Suprapubic skin (tissue), 4 donors: ENCODE measurements around the gene QPCT. TPM values are rescaled to one million over a fixed set of nuclear protein-coding genes. Genes with fewer than 3 reads are reported as not detected.

Experiments used
- DNase-seq, 2 donors: peaks; one replicate each; pipeline ENCODE4 v3.0.0-alpha.2; 2019; ENCODE audit warnings: low spot score in 2 of 2
- H3K27ac ChIP-seq: fragments of 200-600 bp; sonication (generic); one replicate; pipeline ENCODE4 v1.5.1; 2019
- H3K27me3 ChIP-seq: fragments of 200-600 bp; sonication (generic); one replicate; pipeline ENCODE4 v1.5.1; 2019
- H3K36me3 ChIP-seq: fragments of 200-600 bp; sonication (generic); one replicate; pipeline ENCODE4 v1.5.1; 2019
- H3K4me1 ChIP-seq: fragments of 200-600 bp; sonication (generic); one replicate; pipeline ENCODE4 v1.5.1; 2019
- H3K4me3 ChIP-seq: fragments of 200-600 bp; sonication (generic); one replicate; pipeline ENCODE4 v1.5.1; 2019; ENCODE audit warnings: mild to moderate bottlenecking
- H3K9me3 ChIP-seq: fragments of 200-600 bp; sonication (generic); one replicate; pipeline ENCODE4 v1.5.1; 2019
- CTCF ChIP-seq, 2 donors: fragments of 200-600 bp in 1 of 2; fragments of 450-650 bp in 1 of 2; sonication (generic) in 1 of 2; IDR thresholded peaks; one replicate each; pipeline ENCODE4 v1.5.1; 2016 to 2019; ENCODE audit warnings: antibody characterized with exemption in 2 of 2, mild to moderate bottlenecking in 1 of 2, moderate library complexity in 1 of 2
- EP300 ChIP-seq: sonication (generic); formaldehyde crosslinking; IDR thresholded peaks from one replicate; pipeline ENCODE4 v1.6.1; 2017; ENCODE audit warnings: antibody characterized with exemption
- POLR2A ChIP-seq, 2 donors: fragments of 450-650 bp; IDR thresholded peaks; one replicate each; pipeline ENCODE4 v1.6.1; 2017; ENCODE audit warnings: antibody characterized with exemption in 2 of 2, mild to moderate bottlenecking in 2 of 2, moderate library complexity in 2 of 2
- POLR2AphosphoS5 ChIP-seq, 3 donors: sonication (generic); formaldehyde crosslinking; IDR thresholded peaks; one replicate each; pipeline ENCODE4 v1.6.1; 2017; ENCODE audit warnings: antibody characterized with exemption in 3 of 3
- WGBS: methylation state at CpG from one replicate; pipeline ENCODE4 v1.1.5; 2018; 5-methylcytosine and 5-hydroxymethylcytosine counted together
- total RNA-seq, 4 donors: library from RNA; depleted of rRNA; stranded (reverse); fragments of >200 nt; gene quantifications; one replicate each; pipeline ENCODE4 v1.1.0, GENCODE V29; 2016

Gene QPCT
- total RNA-seq, 4 donors from 2014 or later: 20.7 to 75.5 (median 47.6) TPM

- no peaks in the 10 kb centered on the region for H3K36me3 ChIP-seq
- no peak overlapping the region for H3K4me3 ChIP-seq
- DNase-seq: no peak
- TF ChIP-seq CTCF (IDR thresholded peaks at IDR 0.05) (no peak), EP300 (no peak), POLR2AphosphoS5 (IDR thresholded peaks at IDR 0.05) (no peak), POLR2A (IDR thresholded peaks at IDR 0.05) (no peak)
- no peaks in the 10 kb centered on the region for H3K9me3 ChIP-seq
- H3K4me1 ChIP-seq: peaks cover 5% of the 10 kb centered on the region
- WGBS: 53% methylated on average over 4 of the region's 4 CpGs
- no peak overlapping the region for H3K27ac ChIP-seq
- H3K27me3 ChIP-seq: no peaks in the 10 kb centered on the region
These were observed 22.3 kb downstream of the QPCT start for GRCh38 chr2:37366773-37367172.

DNA sequence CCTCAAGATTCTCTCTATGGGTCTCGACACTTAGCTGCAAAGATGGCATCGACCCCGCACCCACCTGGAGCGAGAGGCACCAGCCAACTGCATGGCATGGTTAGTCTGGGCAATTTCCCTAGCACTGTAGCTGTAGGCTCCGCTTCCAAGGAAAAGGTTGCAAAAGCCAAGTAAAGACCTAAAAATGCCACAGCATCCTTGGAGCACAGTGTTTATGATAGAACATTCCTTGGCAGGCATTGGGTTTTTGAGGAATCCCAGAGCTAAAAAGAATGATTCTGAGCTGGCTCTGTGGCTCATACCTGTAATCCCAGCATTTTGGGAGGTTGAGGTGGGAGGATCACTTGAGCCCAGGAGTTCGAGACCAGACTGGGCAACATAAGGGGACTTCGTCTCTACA is 22.9 kb downstream of the QPCT start:
- H3K4me1 ChIP-seq: peaks cover 5% of the 10 kb centered on the region
- H3K27ac ChIP-seq: no peak overlapping the region
- no peaks in the 10 kb centered on the region for H3K9me3 ChIP-seq
- no peak for TF ChIP-seq POLR2AphosphoS5 (IDR thresholded peaks at IDR 0.05)
- DNase-seq: no peak
- H3K4me3 ChIP-seq: no peak overlapping the region
- H3K27me3 ChIP-seq: no peaks in the 10 kb centered on the region
- WGBS: 95% methylated on average over 7 of the region's 7 CpGs
- no peaks in the 10 kb centered on the region for H3K36me3 ChIP-seq

GRCh38 chr2:37367984-37368383 is 23.6 kb downstream of the QPCT start:
- H3K36me3 ChIP-seq: no peaks in the 10 kb centered on the region
- H3K9me3 ChIP-seq: no peaks in the 10 kb centered on the region
- H3K27ac ChIP-seq: no peak overlapping the region
- TF ChIP-seq POLR2A (IDR thresholded peaks at IDR 0.05) (no peak), POLR2AphosphoS5 (IDR thresholded peaks at IDR 0.05) (no peak), EP300 (no peak), CTCF (IDR thresholded peaks at IDR 0.05) (no peak)
- 81% methylated on average over 2 of the region's 2 CpGs for WGBS
- no peaks in the 10 kb centered on the region for H3K27me3 ChIP-seq
- no peak for DNase-seq
- no peak overlapping the region for H3K4me3 ChIP-seq
- peaks cover under 1% of the 10 kb centered on the region for H3K4me1 ChIP-seq

DNA sequence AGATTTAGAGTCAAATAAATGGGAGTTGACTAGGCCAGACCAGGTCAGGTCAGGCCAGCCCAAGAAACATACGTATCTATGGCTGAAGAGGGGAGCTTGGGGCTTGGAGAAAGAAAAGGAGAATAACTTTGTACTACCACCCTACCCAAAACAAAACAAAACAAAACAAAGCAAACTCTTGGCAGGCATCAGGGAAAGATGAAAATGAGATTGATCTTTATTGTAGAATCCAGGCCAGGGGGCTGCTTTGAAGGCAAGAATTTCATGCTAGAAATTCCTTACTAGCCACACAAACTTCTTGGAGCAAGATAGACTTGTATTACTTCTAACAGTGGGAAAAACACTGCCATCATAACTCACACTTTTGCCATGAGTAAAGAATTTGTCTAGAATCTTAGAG is 26.2 kb downstream of the QPCT start:
- no peaks in the 10 kb centered on the region for H3K36me3 ChIP-seq
- WGBS: 77% methylated on average over 1 of the region's 1 CpG
- no peaks in the 10 kb centered on the region for H3K27me3 ChIP-seq
- no peak overlapping the region for H3K4me3 ChIP-seq
- TF ChIP-seq POLR2A (IDR thresholded peaks at IDR 0.05) (no peak), EP300 (no peak), POLR2AphosphoS5 (IDR thresholded peaks at IDR 0.05) (no peak), CTCF (IDR thresholded peaks at IDR 0.05) (no peak)
- no peak overlapping the region for H3K27ac ChIP-seq
- DNase-seq: no peak
- H3K9me3 ChIP-seq: no peaks in the 10 kb centered on the region
- H3K4me1 ChIP-seq: no peaks in the 10 kb centered on the region

- Histone ChIP-seq H3K36me3 (no peaks in the 10 kb centered on the region), H3K4me3 (no peak overlapping the region), H3K9me3 (no peaks in the 10 kb centered on the region), H3K27me3 (no peaks in the 10 kb centered on the region), H3K4me1 (peaks cover 13% of the 10 kb centered on the region), H3K27ac (no peak overlapping the region)
- no peak for DNase-seq
- TF ChIP-seq POLR2AphosphoS5 (IDR thresholded peaks at IDR 0.05): no peak
- no peak for TF ChIP-seq POLR2A (IDR thresholded peaks at IDR 0.05)
- no peak for TF ChIP-seq CTCF (IDR thresholded peaks at IDR 0.05)
- no peak for TF ChIP-seq EP300
These were observed 27.6 kb downstream of the QPCT start for GRCh38 chr2:37372000-37372399.

- H3K9me3 ChIP-seq: no peaks in the 10 kb centered on the region
- H3K4me1 ChIP-seq: peaks cover 31% of the 10 kb centered on the region
- peak overlapping the region; percentile 24 for H3K4me3 ChIP-seq
- no peaks in the 10 kb centered on the region for H3K27me3 ChIP-seq
- H3K36me3 ChIP-seq: no peaks in the 10 kb centered on the region
- no peak for TF ChIP-seq POLR2A (IDR thresholded peaks at IDR 0.05)
- no peak for TF ChIP-seq CTCF (IDR thresholded peaks at IDR 0.05)
- TF ChIP-seq EP300: no peak
- peak overlapping the region; percentile 84 for H3K27ac ChIP-seq
- WGBS: 43% methylated on average over 8 of the region's 8 CpGs
- DNase-seq: no peak
These were observed 31.4 kb downstream of the QPCT start for GRCh38 chr2:37375741-37376288.
